ENCODE measurements around the gene ASTN2.

Gene ASTN2

GRCh38 chr9:116721411-116721810 is 693.4 kb downstream of the ASTN2 start:
- H3K4me3 ChIP-seq (ENCODE audit: low read depth, low read length) = no peak overlapping the region
- no peak for DNase-seq (ENCODE audit: low read depth)
- TF ChIP-seq CTCF (IDR thresholded peaks at IDR 0.05; ENCODE audit: low read depth, low read length, missing control alignments) = no peak

GRCh38 chr9:116720111-116720510 is 694.7 kb downstream of the ASTN2 start:
- TF ChIP-seq CTCF (IDR thresholded peaks at IDR 0.05; ENCODE audit: low read depth, low read length, missing control alignments) = no peak
- no peak overlapping the region for H3K4me3 ChIP-seq (ENCODE audit: low read depth, low read length)
- no peak for DNase-seq (ENCODE audit: low read depth)

GRCh38 chr9:116718111-116718510 is 696.7 kb downstream of the ASTN2 start:
- no peak for DNase-seq (ENCODE audit: low read depth)
- TF ChIP-seq CTCF (IDR thresholded peaks at IDR 0.05; ENCODE audit: low read depth, low read length, missing control alignments) = no peak

GRCh38 chr9:116717150-116717549 is 697.7 kb downstream of the ASTN2 start:
- DNase-seq (ENCODE audit: low read depth) = no peak
- no peak for TF ChIP-seq CTCF (IDR thresholded peaks at IDR 0.05; ENCODE audit: low read depth, low read length, missing control alignments)
- H3K4me3 ChIP-seq (ENCODE audit: low read depth, low read length) = no peak overlapping the region

More at GRCh38 chr9:116718111-116718510, 696.7 kb downstream of the ASTN2 start:
- H3K4me3 ChIP-seq (ENCODE audit: low read depth, low read length) = no peak overlapping the region

- no peak overlapping the region for H3K4me3 ChIP-seq (ENCODE audit: low read depth, low read length)
- TF ChIP-seq CTCF (IDR thresholded peaks at IDR 0.05; ENCODE audit: low read depth, low read length, missing control alignments) = no peak
- DNase-seq (ENCODE audit: low read depth) = no peak
Measured at GRCh38 chr9:116716438-116716837, 698.4 kb downstream of the ASTN2 start.

- no peak for DNase-seq (ENCODE audit: low read depth)
- TF ChIP-seq CTCF (IDR thresholded peaks at IDR 0.05; ENCODE audit: low read depth, low read length, missing control alignments) = no peak
- no peak overlapping the region for H3K4me3 ChIP-seq (ENCODE audit: low read depth, low read length)
Measured at GRCh38 chr9:116715751-116716150, 699.1 kb downstream of the ASTN2 start.

- H3K4me3 ChIP-seq (ENCODE audit: low read depth, low read length) = no peak overlapping the region
- DNase-seq (ENCODE audit: low read depth) = no peak
- no peak for TF ChIP-seq CTCF (IDR thresholded peaks at IDR 0.05; ENCODE audit: low read depth, low read length, missing control alignments)
Measured at GRCh38 chr9:116713271-116713670, 701.6 kb downstream of the ASTN2 start.

Data from GM12864 (cell line).